ENCODE results near the gene SLC2A4RG. TPM values are rescaled to one million over a fixed set of nuclear protein-coding genes. Genes with fewer than 3 reads are reported as not detected.
"Not testable (repeated sequence)": the region's sequence is repeated elsewhere in the genome, so short reads cannot be mapped to it uniquely, and the experiment has no call there.

Gene SLC2A4RG
- total RNA-seq, 2 experiments from 2014 or later: 58.9 to 59.0 TPM

DNA sequence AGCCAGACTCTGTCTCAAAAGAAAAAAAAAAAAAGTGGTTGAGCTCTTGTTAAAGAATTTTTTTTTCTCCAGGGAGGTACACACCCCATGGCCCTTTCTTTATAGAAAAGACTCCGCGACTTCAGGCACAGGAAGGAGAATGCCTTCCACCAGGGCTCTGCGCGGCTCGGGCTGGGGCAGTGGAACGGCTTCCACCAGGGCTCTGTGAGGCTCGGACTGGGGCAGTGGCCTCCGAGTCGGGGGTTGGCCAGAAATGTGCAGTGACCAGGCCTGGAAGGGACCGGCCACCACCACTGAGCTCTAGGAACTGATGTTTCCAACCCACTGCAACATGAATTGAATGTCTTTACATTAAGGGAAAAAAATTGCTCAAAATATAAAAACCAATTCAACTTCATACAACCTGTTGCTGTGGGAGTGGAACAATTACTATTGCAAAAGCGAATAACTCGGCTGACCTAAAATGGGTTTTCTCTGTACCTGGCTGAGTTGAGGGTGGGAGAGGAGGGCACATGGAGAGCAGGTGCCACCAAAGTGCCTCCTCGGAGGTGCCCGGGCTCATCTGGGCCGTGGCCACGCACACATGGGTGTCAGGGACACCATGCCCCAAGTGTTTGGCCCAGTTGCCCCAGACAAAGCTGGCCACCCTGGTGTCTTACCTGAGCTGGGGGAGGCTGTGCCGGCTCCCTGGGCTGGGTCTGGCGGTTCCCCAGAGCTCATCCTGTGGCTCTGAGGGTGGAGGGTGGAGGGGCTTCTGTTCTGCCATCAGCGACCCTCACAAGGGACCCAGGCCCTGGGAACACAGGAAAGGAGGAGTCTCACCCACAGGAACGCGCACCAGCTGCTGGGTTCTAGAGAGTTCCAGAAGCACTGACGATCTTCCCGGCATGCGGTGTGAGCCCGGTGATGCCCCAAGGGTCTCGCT lies 29.3 kb downstream of the SLC2A4RG start:
- Mint-ChIP-seq H3K4me1 (ENCODE audit: low read depth) (no peaks in the 10 kb centered on the region), H3K36me3 (no peaks in the 10 kb centered on the region), H3K27ac (no peak overlapping the region), H3K4me3 (no peak overlapping the region), H3K27me3 (no peaks in the 10 kb centered on the region), H3K9me3 (no peaks in the 10 kb centered on the region)
- POLR2A ChIA-PET: no interaction called here
- intact Hi-C loops (cut with micrococcal nuclease): no loop called here
- CTCF ChIA-PET: interaction anchor here (0.7 kb wide), 1 partner anchor 102 kb away, joined by 3 read pairs; no protein-coding TSS in a partner anchor
- no peak for DNase-seq

DNA sequence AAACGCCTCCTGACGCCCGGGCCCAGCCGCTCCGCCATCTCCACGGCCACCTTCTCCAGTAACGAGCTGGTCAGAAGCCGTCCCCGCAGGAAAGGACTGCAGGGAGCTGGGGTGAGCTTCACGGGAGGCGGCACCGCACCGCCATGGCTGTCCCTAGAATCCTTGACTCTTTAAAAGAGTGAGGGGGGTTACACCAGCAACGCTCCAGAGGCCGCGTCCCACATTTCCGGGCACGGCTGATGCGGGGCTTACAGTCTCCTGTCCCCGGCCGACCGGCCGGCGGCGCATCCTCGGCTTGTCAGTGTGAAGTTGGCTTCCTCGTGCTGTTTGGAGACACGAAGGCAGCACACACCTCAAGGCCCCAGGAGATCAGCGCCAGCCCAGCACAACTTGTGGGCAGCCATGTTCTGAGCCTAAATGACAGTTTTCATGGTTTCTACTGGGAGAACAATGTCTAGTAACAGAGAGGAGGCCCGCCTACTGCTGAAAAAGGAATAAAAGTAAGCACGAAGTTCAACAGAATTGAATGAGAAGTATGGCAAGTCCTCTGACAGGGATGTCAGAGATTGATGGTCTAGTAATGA lies 30.4 kb downstream of the SLC2A4RG start:
- no peak for DNase-seq
- intact Hi-C loops (cut with micrococcal nuclease): no loop called here
- H3K27ac Mint-ChIP-seq: no peak overlapping the region
- no peak overlapping the region for H3K4me3 Mint-ChIP-seq
- H3K4me1 Mint-ChIP-seq (ENCODE audit: low read depth): no peaks in the 10 kb centered on the region
- H3K27me3 Mint-ChIP-seq: no peaks in the 10 kb centered on the region
- H3K9me3 Mint-ChIP-seq: no peaks in the 10 kb centered on the region
- H3K36me3 Mint-ChIP-seq: no peaks in the 10 kb centered on the region
- CTCF ChIA-PET: no interaction called here
- POLR2A ChIA-PET: no interaction called here

- ChIA-PET CTCF (no interaction called here), POLR2A (no interaction called here)
- Mint-ChIP-seq H3K4me3 (no peak overlapping the region), H3K27ac (no peak overlapping the region), H3K4me1 (ENCODE audit: low read depth) (no peaks in the 10 kb centered on the region), H3K27me3 (no peaks in the 10 kb centered on the region), H3K36me3 (no peaks in the 10 kb centered on the region), H3K9me3 (no peaks in the 10 kb centered on the region)
- no peak for DNase-seq
- intact Hi-C loops (cut with micrococcal nuclease): no loop called here
Observed at GRCh38 chr20:63771046-63771707, 31.6 kb downstream of the SLC2A4RG start.

GRCh38 chr20:63772781-63773518 lies 33.4 kb downstream of the SLC2A4RG start:
- Mint-ChIP-seq H3K4me1 (ENCODE audit: low read depth) (no peaks in the 10 kb centered on the region), H3K36me3 (no peaks in the 10 kb centered on the region), H3K27me3 (no peaks in the 10 kb centered on the region), H3K9me3 (no peaks in the 10 kb centered on the region), H3K27ac (no peak overlapping the region), H3K4me3 (no peak overlapping the region)
- CTCF ChIA-PET: interaction anchor here (1.1 kb wide), 1 partner anchor 14 kb away, joined by 3 read pairs; no protein-coding TSS in a partner anchor
- POLR2A ChIA-PET: interaction anchor here (0.6 kb wide), 1 partner anchor 38 kb away, joined by 3 read pairs; no protein-coding TSS in a partner anchor
- no peak for DNase-seq
- intact Hi-C loops (cut with micrococcal nuclease): no loop called here

- Mint-ChIP-seq H3K27me3 (no peaks in the 10 kb centered on the region), H3K36me3 (no peaks in the 10 kb centered on the region), H3K27ac (no peak overlapping the region), H3K9me3 (no peaks in the 10 kb centered on the region), H3K4me1 (ENCODE audit: low read depth) (no peaks in the 10 kb centered on the region), H3K4me3 (no peak overlapping the region)
- DNase-seq: no peak
- CTCF ChIA-PET: interaction anchor here (1.3 to 2.2 kb wide), 2 partner anchors 11 to 12 kb away, joined by 5 to 7 read pairs; no protein-coding TSS in a partner anchor
- POLR2A ChIA-PET: interaction anchor here (0.6 kb wide), 1 partner anchor 39 kb away, joined by 3 read pairs; no protein-coding TSS in a partner anchor
- intact Hi-C loops (cut with micrococcal nuclease): no loop called here
Observed at GRCh38 chr20:63773571-63774241, 34.1 kb downstream of the SLC2A4RG start.

- H3K4me3 Mint-ChIP-seq: no peak overlapping the region
- intact Hi-C loops (cut with micrococcal nuclease): no loop called here
- no peak for DNase-seq
- H3K27me3 Mint-ChIP-seq: no peaks in the 10 kb centered on the region
- no peaks in the 10 kb centered on the region for H3K9me3 Mint-ChIP-seq
- H3K4me1 Mint-ChIP-seq (ENCODE audit: low read depth): no peaks in the 10 kb centered on the region
- CTCF ChIA-PET: interaction anchor here (0.6 to 2.2 kb wide), 5 partner anchors 10 to 345 kb away, joined by 3 to 7 read pairs (median 4); no protein-coding TSS in a partner anchor
- POLR2A ChIA-PET: no interaction called here
- H3K27ac Mint-ChIP-seq: no peak overlapping the region
- H3K36me3 Mint-ChIP-seq: no peaks in the 10 kb centered on the region
Observed at GRCh38 chr20:63774306-63774705, 34.7 kb downstream of the SLC2A4RG start.

DNA sequence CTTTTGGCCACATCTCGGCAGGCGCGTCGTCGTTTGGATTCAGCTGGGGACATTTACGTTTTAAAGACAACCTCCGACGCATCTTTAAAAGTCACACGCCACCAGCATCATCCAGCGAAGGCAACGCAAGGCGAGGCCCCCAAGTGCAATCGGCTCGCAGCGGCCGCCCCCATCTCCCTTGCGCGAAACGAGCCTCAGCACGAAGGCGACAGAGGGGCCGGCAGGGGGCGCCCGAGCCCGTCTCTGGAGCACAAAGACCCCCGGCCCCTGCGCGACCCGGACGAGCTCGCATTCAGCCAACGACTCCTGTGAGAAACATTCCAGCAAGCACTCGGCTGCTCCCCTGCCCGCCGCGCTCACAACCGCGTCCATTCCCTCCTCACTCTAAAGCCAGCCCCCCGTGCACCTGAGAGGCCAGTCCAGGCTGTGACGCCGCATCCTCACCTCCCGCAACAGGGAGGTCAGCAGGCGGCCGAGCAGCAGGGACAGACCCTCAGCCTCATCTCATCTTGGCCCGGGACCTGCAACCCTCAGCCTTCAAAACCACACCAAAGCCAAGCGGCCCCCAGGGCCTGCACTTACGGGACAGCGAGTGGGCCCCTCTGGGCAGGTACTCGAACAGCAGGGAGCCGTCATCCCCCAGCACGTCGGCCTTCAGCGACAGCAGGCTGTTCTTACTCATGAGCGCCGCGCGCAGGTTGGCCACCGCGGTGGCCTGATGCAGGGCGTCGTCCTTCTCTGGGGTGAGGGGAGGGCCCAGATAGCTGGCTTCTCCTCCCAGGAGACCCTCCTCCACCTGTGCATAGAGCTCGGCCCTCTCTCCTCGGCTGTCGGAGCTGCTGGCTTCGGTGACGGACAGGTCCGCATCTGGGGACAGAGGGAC lies 35.8 kb downstream of the SLC2A4RG start:
- no peaks in the 10 kb centered on the region for H3K27me3 Mint-ChIP-seq
- intact Hi-C loops (cut with micrococcal nuclease): no loop called here
- no peak overlapping the region for H3K27ac Mint-ChIP-seq
- H3K4me3 Mint-ChIP-seq: no peak overlapping the region
- ChIA-PET CTCF (interaction anchor here (0.5 to 2.2 kb wide), 9 partner anchors 9 to 344 kb away, joined by 3 to 8 read pairs (median 4); partner anchors contain the start of gene TPD52L2), POLR2A (no interaction called here)
- H3K36me3 Mint-ChIP-seq: no peaks in the 10 kb centered on the region
- peak; percentile 24 for DNase-seq
- H3K9me3 Mint-ChIP-seq: no peaks in the 10 kb centered on the region
- no peaks in the 10 kb centered on the region for H3K4me1 Mint-ChIP-seq (ENCODE audit: low read depth)

DNA sequence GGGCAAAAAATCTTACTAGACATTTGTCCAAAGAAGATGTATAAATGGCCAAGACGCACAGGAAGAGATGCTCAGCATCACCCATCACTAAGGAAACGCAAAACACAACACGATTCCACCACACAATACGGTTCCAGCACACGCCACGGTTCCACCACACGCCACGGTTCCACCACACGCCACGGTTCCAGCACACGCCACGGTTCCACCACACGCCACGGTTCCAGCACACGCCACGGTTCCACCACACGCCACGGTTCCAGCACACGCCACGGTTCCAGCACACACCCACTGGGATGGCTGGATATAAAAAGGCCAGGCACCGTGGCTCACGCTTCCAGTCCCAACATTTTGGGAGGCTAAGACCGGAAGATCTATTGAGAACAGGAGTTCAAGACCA lies 37.3 kb downstream of the SLC2A4RG start:
- H3K36me3 Mint-ChIP-seq; H3K4me3 Mint-ChIP-seq; POLR2A ChIA-PET; intact Hi-C loops (cut with micrococcal nuclease); H3K27ac Mint-ChIP-seq; H3K27me3 Mint-ChIP-seq; H3K4me1 Mint-ChIP-seq (ENCODE audit: low read depth); H3K9me3 Mint-ChIP-seq; DNase-seq: not testable (repeated sequence)
- CTCF ChIA-PET: interaction anchor here (0.8 kb wide), 1 partner anchor 10 kb away, joined by 3 read pairs; no protein-coding TSS in a partner anchor

DNA sequence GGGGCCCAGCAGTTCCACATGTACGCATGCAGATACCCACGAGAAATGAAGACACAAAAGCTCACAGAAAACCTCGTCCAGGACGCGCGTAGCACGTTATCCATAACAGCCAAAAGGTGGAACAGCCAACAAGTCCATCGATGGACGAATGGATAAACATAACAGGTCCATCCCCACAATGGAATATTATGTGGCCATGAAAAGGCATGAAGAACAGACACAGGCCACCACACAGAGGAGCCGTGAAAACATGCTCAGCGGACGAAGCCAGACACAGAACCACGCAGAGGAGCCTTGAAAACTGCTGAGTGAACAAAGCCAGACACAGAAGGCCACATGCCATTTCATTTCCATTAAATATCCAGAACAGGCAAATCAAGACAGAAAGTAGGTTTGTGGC lies 38.0 kb downstream of the SLC2A4RG start:
- POLR2A ChIA-PET: no interaction called here
- peaks cover 12% of the 10 kb centered on the region for H3K4me1 Mint-ChIP-seq (ENCODE audit: low read depth)
- no peak overlapping the region for H3K4me3 Mint-ChIP-seq
- H3K27me3 Mint-ChIP-seq: no peaks in the 10 kb centered on the region
- no peaks in the 10 kb centered on the region for H3K9me3 Mint-ChIP-seq
- no peaks in the 10 kb centered on the region for H3K36me3 Mint-ChIP-seq
- intact Hi-C loops (cut with micrococcal nuclease): no loop called here
- H3K27ac Mint-ChIP-seq: no peak overlapping the region
- CTCF ChIA-PET: interaction anchor here (0.8 kb wide), 1 partner anchor 9 kb away, joined by 3 read pairs; no protein-coding TSS in a partner anchor
- no peak for DNase-seq

- ChIA-PET POLR2A (interaction anchor here (0.6 kb wide), 1 partner anchor 29 kb away, joined by 3 read pairs; no protein-coding TSS in a partner anchor), CTCF (no interaction called here)
- H3K27ac Mint-ChIP-seq: no peak overlapping the region
- intact Hi-C loops (cut with micrococcal nuclease): no loop called here
- peaks cover 13% of the 10 kb centered on the region for H3K4me1 Mint-ChIP-seq (ENCODE audit: low read depth)
- no peaks in the 10 kb centered on the region for H3K27me3 Mint-ChIP-seq
- H3K36me3 Mint-ChIP-seq: no peaks in the 10 kb centered on the region
- H3K4me3 Mint-ChIP-seq: no peak overlapping the region
- no peaks in the 10 kb centered on the region for H3K9me3 Mint-ChIP-seq
- DNase-seq: no peak
Observed at GRCh38 chr20:63778034-63778752, 38.6 kb downstream of the SLC2A4RG start.

Measured in activated CD4-positive, alpha-beta memory T cell treated with anti-CD3 and anti-CD28 coated beads for 36 hours (primary cell).